Measurements from ENCODE around the gene MRPL23. TPM values are rescaled to one million over a fixed set of nuclear protein-coding genes. Genes with fewer than 3 reads are reported as not detected.

MRPL23 gene
- total RNA-seq, 2 experiments from 2014 or later = 134 to 145 TPM

DNA sequence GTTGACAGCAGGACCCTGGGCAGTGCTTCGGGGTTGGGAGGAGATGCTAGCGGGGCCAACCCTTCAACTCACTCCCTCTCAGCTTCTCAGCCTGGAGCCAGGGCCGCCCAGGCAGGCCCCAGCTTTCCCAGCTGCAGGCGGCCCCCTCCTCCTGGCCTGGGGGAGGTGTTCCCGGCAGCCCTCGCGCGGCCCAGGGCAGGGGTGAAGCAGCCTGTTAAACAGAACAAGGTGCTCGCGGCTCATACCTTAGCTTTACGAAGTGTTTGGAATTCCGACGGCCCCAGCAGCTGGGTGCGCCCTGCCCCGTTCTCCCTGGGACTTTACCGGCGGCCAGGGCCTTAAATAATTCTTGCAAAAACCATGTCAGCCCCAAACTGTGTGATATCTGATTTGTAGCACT, 17.2 kb downstream of the MRPL23 start:
- CTCF ChIA-PET = no interaction called here
- no peak for DNase-seq
- TF ChIP-seq, protein P1, sequence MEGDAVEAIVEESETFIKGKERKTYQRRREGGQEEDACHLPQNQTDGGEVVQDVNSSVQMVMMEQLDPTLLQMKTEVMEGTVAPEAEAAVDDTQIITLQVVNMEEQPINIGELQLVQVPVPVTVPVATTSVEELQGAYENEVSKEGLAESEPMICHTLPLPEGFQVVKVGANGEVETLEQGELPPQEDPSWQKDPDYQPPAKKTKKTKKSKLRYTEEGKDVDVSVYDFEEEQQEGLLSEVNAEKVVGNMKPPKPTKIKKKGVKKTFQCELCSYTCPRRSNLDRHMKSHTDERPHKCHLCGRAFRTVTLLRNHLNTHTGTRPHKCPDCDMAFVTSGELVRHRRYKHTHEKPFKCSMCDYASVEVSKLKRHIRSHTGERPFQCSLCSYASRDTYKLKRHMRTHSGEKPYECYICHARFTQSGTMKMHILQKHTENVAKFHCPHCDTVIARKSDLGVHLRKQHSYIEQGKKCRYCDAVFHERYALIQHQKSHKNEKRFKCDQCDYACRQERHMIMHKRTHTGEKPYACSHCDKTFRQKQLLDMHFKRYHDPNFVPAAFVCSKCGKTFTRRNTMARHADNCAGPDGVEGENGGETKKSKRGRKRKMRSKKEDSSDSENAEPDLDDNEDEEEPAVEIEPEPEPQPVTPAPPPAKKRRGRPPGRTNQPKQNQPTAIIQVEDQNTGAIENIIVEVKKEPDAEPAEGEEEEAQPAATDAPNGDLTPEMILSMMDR (IDR thresholded peaks at IDR 0.05) = no peak

DNA sequence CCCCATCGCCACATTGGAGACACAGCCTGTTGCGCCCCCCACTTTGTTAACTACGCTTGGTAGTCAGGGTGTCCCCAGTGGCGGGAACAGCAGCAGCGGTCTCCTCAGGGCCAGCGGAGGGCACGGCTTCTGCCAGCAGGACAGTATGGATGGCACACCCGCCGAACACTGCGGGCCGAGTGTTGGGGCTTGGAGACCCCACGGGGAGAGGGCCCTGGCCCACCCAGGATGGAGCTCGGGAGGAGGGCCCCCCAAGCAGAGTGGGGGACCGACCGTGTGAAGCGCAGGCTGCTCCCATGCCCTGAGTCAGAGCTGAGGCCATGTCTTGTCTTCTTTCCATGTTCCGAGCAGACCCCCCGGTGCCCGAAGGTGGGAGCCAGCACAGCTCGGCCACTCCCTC, 17.8 kb downstream of the MRPL23 start:
- Mint-ChIP-seq H3K36me3 (ENCODE audit: low read depth) (no peaks in the 10 kb centered on the region), H3K4me3 (no peak overlapping the region), H3K27ac (no peak overlapping the region), H3K27me3 (no peaks in the 10 kb centered on the region), H3K4me1 (ENCODE audit: low read depth) (no peaks in the 10 kb centered on the region), H3K9me3 (no peaks in the 10 kb centered on the region)
- POLR2A ChIA-PET = no interaction called here
- ATAC-seq (no peak), DNase-seq (no peak)
- CTCF ChIA-PET = no interaction called here
- intact Hi-C loops (cut with micrococcal nuclease) = no loop called here
- TF ChIP-seq, protein P1 (IDR thresholded peaks at IDR 0.05) = no peak

More for the DNA sequence above, 17.2 kb downstream of the MRPL23 start:
- Mint-ChIP-seq H3K27me3 (no peaks in the 10 kb centered on the region), H3K9me3 (no peaks in the 10 kb centered on the region), H3K27ac (no peak overlapping the region), H3K4me1 (ENCODE audit: low read depth) (no peaks in the 10 kb centered on the region), H3K4me3 (no peak overlapping the region), H3K36me3 (ENCODE audit: low read depth) (no peaks in the 10 kb centered on the region)
- POLR2A ChIA-PET = no interaction called here
- ATAC-seq = no peak
- intact Hi-C loops (cut with micrococcal nuclease) = no loop called here

DNA sequence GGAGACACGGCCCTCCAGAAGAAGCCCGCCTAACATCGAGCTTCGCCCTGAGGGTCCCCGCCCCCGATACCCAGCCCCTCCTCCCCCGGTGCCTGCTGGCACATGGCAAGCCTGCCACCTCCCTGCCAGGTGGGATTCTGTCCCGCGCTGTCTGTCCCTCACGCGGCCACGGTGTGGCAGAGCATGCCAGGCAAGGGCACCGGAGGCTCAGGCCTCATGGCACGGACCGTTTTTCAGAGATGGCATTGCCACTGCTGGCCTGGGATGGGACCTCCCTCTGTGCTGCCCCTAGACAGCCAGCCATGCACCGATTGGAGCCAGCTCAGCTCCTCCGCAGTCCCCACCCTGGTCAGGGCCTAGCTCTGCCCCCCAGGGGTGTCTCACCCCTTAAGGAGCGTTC, 19.4 kb downstream of the MRPL23 start:
- Mint-ChIP-seq H3K27ac (no peak overlapping the region), H3K9me3 (no peaks in the 10 kb centered on the region), H3K27me3 (no peaks in the 10 kb centered on the region), H3K4me1 (ENCODE audit: low read depth) (no peaks in the 10 kb centered on the region), H3K36me3 (ENCODE audit: low read depth) (no peaks in the 10 kb centered on the region), H3K4me3 (no peak overlapping the region)
- no peak for DNase-seq
- ChIA-PET CTCF (interaction anchor here (0.6 to 1.6 kb wide), 2 partner anchors 185 to 342 kb away, joined by 3 to 4 read pairs; no protein-coding TSS in a partner anchor), POLR2A (interaction anchor here (1.0 kb wide), 1 partner anchor 11 kb away, joined by 4 read pairs; no protein-coding TSS in a partner anchor)
- TF ChIP-seq, protein P1 (IDR thresholded peaks at IDR 0.05) = no peak
- ATAC-seq = no peak
- intact Hi-C loops (cut with micrococcal nuclease) = no loop called here

DNA sequence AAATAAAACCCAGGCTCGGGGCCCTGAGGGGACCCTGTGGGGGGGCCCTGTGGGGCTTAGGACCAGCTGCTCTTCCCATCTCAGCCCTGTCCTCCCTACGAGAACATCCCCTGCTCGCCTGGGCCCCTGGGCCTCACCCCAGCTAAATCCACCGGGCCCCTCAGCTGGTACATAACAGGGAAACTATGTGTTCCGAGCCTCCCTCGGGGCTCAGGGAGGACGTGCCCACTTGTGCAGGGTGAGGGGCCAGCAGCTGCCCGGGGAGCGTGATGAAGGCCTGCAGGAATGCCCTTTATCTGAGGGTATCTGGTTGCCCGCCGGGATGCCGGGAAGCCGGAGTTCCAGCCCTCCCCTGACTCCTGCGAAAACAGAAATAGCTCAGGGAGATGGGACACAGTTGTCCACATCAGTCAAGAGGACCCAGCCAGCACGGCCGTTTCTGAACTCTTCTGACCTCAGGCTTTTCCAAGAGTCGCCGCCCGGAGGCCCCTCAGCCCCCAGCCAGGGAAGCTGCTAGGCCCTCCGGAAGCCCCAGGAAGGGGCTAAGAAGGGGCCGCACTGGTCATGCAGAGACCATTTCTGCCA, 20.6 kb downstream of the MRPL23 start:
- POLR2A ChIA-PET = no interaction called here
- no peak for DNase-seq
- no peak for ATAC-seq
- Mint-ChIP-seq H3K4me3 (no peak overlapping the region), H3K9me3 (no peaks in the 10 kb centered on the region), H3K27ac (no peak overlapping the region), H3K4me1 (ENCODE audit: low read depth) (no peaks in the 10 kb centered on the region), H3K27me3 (no peaks in the 10 kb centered on the region), H3K36me3 (ENCODE audit: low read depth) (no peaks in the 10 kb centered on the region)
- intact Hi-C loops (cut with micrococcal nuclease) = no loop called here
- TF ChIP-seq, protein P1 (IDR thresholded peaks at IDR 0.05) = no peak
- CTCF ChIA-PET = interaction anchor here (1.0 to 1.6 kb wide), 3 partner anchors 58 to 184 kb away, joined by 3 to 8 read pairs (median 3); no protein-coding TSS in a partner anchor

DNA sequence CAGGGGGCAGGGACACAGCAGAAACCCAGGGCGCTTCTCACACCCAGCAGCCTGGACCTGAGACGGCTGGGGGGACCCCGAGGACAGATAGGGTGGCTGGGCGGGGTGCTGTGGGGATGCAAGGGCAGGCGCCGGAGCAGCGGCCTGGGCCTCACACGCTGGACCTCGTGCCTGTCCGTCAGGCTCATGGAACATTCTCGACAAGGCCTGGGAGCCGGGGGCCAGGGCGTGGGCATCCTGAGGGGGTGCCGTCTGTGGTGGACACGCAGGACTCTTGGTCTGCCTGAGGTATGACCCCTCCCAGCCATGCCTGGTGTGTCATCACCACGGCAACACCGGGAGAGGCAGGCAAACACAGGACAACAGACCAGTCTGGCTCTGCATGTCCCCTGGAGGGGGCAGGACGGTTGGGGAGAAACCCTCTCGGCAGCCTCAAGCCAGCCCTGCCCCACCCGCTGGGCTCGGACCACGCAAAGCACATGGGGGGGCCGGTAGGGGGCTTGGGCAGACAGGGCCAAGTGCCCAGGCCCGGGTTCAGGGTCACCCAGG, 21.4 kb downstream of the MRPL23 start:
- Mint-ChIP-seq H3K9me3 (no peaks in the 10 kb centered on the region), H3K4me1 (ENCODE audit: low read depth) (no peaks in the 10 kb centered on the region), H3K36me3 (ENCODE audit: low read depth) (no peaks in the 10 kb centered on the region), H3K27ac (no peak overlapping the region), H3K4me3 (no peak overlapping the region), H3K27me3 (no peaks in the 10 kb centered on the region)
- TF ChIP-seq, protein P1 (IDR thresholded peaks at IDR 0.05) = no peak
- POLR2A ChIA-PET = no interaction called here
- ATAC-seq = no peak
- intact Hi-C loops (cut with micrococcal nuclease) = no loop called here
- CTCF ChIA-PET = interaction anchor here (1.0 to 1.4 kb wide), 2 partner anchors 59 to 135 kb away, joined by 3 to 8 read pairs; no protein-coding TSS in a partner anchor
- no peak for DNase-seq
